ENCODE data around the gene TSPAN18.

DNA sequence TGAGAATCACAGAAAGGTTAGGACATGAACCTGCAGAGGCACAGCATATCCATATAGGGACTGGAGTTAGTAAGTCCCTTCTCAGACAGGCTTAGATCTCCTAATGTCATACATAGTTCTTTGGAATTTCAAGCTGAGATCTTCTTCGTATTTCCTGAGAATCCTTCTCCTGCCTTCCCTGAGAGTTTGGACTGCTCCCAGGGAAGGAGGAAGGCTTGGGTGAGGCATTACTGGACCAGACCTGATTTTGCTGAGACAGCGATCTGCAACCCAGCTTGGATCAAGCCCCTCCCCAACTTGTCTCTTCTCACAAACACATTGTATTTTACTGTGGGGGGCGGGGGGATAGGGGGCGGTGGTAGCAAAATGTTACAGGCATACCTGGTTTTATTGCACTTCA lies 108.5 kb downstream of the TSPAN18 start:
- TF ChIP-seq POLR2A (IDR thresholded peaks at IDR 0.05): no peak
- no peak for TF ChIP-seq POLR2AphosphoS5 (IDR thresholded peaks at IDR 0.05)
- TF ChIP-seq, protein P1, sequence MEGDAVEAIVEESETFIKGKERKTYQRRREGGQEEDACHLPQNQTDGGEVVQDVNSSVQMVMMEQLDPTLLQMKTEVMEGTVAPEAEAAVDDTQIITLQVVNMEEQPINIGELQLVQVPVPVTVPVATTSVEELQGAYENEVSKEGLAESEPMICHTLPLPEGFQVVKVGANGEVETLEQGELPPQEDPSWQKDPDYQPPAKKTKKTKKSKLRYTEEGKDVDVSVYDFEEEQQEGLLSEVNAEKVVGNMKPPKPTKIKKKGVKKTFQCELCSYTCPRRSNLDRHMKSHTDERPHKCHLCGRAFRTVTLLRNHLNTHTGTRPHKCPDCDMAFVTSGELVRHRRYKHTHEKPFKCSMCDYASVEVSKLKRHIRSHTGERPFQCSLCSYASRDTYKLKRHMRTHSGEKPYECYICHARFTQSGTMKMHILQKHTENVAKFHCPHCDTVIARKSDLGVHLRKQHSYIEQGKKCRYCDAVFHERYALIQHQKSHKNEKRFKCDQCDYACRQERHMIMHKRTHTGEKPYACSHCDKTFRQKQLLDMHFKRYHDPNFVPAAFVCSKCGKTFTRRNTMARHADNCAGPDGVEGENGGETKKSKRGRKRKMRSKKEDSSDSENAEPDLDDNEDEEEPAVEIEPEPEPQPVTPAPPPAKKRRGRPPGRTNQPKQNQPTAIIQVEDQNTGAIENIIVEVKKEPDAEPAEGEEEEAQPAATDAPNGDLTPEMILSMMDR (IDR thresholded peaks at IDR 0.05): no peak

All from breast epithelium (tissue), 3 donors.